Suprapubic skin (tissue), 4 donors: ENCODE results near the gene LCN10. TPM values are rescaled to one million over a fixed set of nuclear protein-coding genes. Genes with fewer than 3 reads are reported as not detected.

ENCODE experiments used
- DNase-seq, 2 donors: peaks; one replicate each; pipeline ENCODE4 v3.0.0-alpha.2; 2019; ENCODE audit warnings: low spot score in 2 of 2
- H3K27ac ChIP-seq: fragments of 200-600 bp; sonication (generic); one replicate; pipeline ENCODE4 v1.5.1; 2019
- H3K27me3 ChIP-seq: fragments of 200-600 bp; sonication (generic); one replicate; pipeline ENCODE4 v1.5.1; 2019
- H3K36me3 ChIP-seq: fragments of 200-600 bp; sonication (generic); one replicate; pipeline ENCODE4 v1.5.1; 2019
- H3K4me1 ChIP-seq: fragments of 200-600 bp; sonication (generic); one replicate; pipeline ENCODE4 v1.5.1; 2019
- H3K4me3 ChIP-seq: fragments of 200-600 bp; sonication (generic); one replicate; pipeline ENCODE4 v1.5.1; 2019; ENCODE audit warnings: mild to moderate bottlenecking
- H3K9me3 ChIP-seq: fragments of 200-600 bp; sonication (generic); one replicate; pipeline ENCODE4 v1.5.1; 2019
- CTCF ChIP-seq, 2 donors: fragments of 200-600 bp in 1 of 2; fragments of 450-650 bp in 1 of 2; sonication (generic) in 1 of 2; IDR thresholded peaks; one replicate each; pipeline ENCODE4 v1.5.1; 2016 to 2019; ENCODE audit warnings: antibody characterized with exemption in 2 of 2, mild to moderate bottlenecking in 1 of 2, moderate library complexity in 1 of 2
- EP300 ChIP-seq: sonication (generic); formaldehyde crosslinking; IDR thresholded peaks from one replicate; pipeline ENCODE4 v1.6.1; 2017; ENCODE audit warnings: antibody characterized with exemption
- POLR2A ChIP-seq, 2 donors: fragments of 450-650 bp; IDR thresholded peaks; one replicate each; pipeline ENCODE4 v1.6.1; 2017; ENCODE audit warnings: antibody characterized with exemption in 2 of 2, mild to moderate bottlenecking in 2 of 2, moderate library complexity in 2 of 2
- POLR2AphosphoS5 ChIP-seq, 3 donors: sonication (generic); formaldehyde crosslinking; IDR thresholded peaks; one replicate each; pipeline ENCODE4 v1.6.1; 2017; ENCODE audit warnings: antibody characterized with exemption in 3 of 3
- WGBS: methylation state at CpG from one replicate; pipeline ENCODE4 v1.1.5; 2018; 5-methylcytosine and 5-hydroxymethylcytosine counted together
- total RNA-seq, 4 donors: library from RNA; depleted of rRNA; stranded (reverse); fragments of >200 nt; gene quantifications; one replicate each; pipeline ENCODE4 v1.1.0, GENCODE V29; 2016

Gene LCN10
- total RNA-seq, 4 donors from 2014 or later: 0.32 to 3.5 (median 2.8) TPM; not detected in 1

GRCh38 chr9:136719195-136719880 lies 23.4 kb downstream of the LCN10 start:
- Histone ChIP-seq H3K4me1 (peaks cover 44% of the 10 kb centered on the region), H3K36me3 (peaks cover 28% of the 10 kb centered on the region), H3K4me3 (no peak overlapping the region), H3K27ac (no peak overlapping the region), H3K9me3 (no peaks in the 10 kb centered on the region), H3K27me3 (peaks cover 4% of the 10 kb centered on the region)
- WGBS: 67% methylated on average over 3 of the region's 24 CpGs
- no peak for DNase-seq
- TF ChIP-seq CTCF (IDR thresholded peaks at IDR 0.05) (no peak), POLR2A (IDR thresholded peaks at IDR 0.05) (no peak), EP300 (no peak), POLR2AphosphoS5 (IDR thresholded peaks at IDR 0.05) (no peak)

GRCh38 chr9:136718345-136719194 lies 24.2 kb downstream of the LCN10 start:
- WGBS: 64% methylated on average over 7 of the region's 20 CpGs
- Histone ChIP-seq H3K27me3 (peaks cover 10% of the 10 kb centered on the region), H3K36me3 (peaks cover 21% of the 10 kb centered on the region), H3K9me3 (no peaks in the 10 kb centered on the region), H3K27ac (no peak overlapping the region), H3K4me1 (peaks cover 46% of the 10 kb centered on the region), H3K4me3 (no peak overlapping the region)
- DNase-seq: no peak
- TF ChIP-seq POLR2AphosphoS5 (IDR thresholded peaks at IDR 0.05) (no peak), CTCF (IDR thresholded peaks at IDR 0.05) (no peak), POLR2A (IDR thresholded peaks at IDR 0.05) (no peak), EP300 (no peak)

- Histone ChIP-seq H3K27me3 (peaks cover 19% of the 10 kb centered on the region), H3K9me3 (no peaks in the 10 kb centered on the region), H3K27ac (no peak overlapping the region), H3K4me3 (no peak overlapping the region), H3K4me1 (peaks cover 49% of the 10 kb centered on the region), H3K36me3 (peaks cover 9% of the 10 kb centered on the region)
- TF ChIP-seq POLR2A (IDR thresholded peaks at IDR 0.05): no peak
- TF ChIP-seq POLR2AphosphoS5 (IDR thresholded peaks at IDR 0.05): no peak
- TF ChIP-seq EP300: no peak
- TF ChIP-seq CTCF (IDR thresholded peaks at IDR 0.05): no peak
- no peak for DNase-seq
- WGBS: 53% methylated on average over 11 of the region's 16 CpGs
Observed at GRCh38 chr9:136717399-136717798, 25.3 kb downstream of the LCN10 start.

GRCh38 chr9:136714893-136715274 lies 27.9 kb downstream of the LCN10 start:
- DNase-seq: no peak
- Histone ChIP-seq H3K9me3 (no peaks in the 10 kb centered on the region), H3K27me3 (peaks cover 26% of the 10 kb centered on the region), H3K36me3 (no peaks in the 10 kb centered on the region), H3K27ac (no peak overlapping the region), H3K4me3 (no peak overlapping the region), H3K4me1 (peaks cover 33% of the 10 kb centered on the region)
- no peak for TF ChIP-seq CTCF (IDR thresholded peaks at IDR 0.05)
- no peak for TF ChIP-seq POLR2A (IDR thresholded peaks at IDR 0.05)
- no peak for TF ChIP-seq EP300
- TF ChIP-seq POLR2AphosphoS5 (IDR thresholded peaks at IDR 0.05): no peak
- no CpG with 5 or more reads among the region's 8 CpGs for WGBS
